ENCODE results near the gene CBLC. TPM values are rescaled to one million over a fixed set of nuclear protein-coding genes. Genes with fewer than 3 reads are reported as not detected.

CBLC gene
- total RNA-seq, 1 experiment from 2014 or later: 42.3 TPM

DNA sequence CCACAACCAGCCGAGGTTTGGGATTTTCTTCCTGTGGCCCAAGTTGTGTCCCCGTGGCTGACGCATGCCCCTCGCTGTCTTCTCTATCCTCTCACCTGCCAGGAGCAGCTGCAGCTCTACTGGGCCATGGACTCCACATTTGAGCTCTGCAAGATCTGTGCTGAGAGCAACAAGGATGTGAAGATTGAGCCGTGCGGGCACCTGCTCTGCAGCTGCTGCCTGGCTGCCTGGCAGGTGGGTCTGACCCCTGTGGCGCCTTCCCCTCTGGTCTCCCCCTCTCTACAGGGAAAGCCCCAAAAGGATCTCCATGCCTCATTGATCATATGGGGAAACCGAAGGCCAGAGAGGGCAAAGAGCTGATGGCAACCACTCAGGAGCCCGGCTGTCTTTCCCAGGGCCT, 14.6 kb downstream of the CBLC start:
- BruUV-seq (replicated peaks): no TSS peak
- no peaks in the 10 kb centered on the region for H3K4me1 ChIP-seq

DNA sequence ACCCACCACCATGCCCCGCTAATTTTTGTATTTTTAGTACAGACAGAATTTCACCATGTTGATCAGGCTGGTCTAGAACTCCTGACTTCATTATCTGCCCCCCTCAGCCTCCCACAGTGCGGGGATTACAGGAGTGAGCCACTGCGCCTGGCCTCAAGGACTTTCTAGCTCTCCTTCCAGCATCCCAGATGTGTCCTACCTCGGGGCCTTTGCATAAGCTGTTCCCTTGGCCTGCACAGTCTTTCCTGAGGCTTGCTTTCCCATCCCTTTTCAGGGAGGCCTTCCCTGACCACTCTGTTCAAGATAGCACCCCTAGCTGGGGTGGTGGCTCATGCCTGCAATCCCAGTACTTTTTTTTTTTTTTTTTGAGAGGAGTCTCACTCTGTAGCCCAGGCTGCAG, 16.9 kb downstream of the CBLC start:
- no peaks in the 10 kb centered on the region for H3K9me3 ChIP-seq
- TF ChIP-seq, protein P1, sequence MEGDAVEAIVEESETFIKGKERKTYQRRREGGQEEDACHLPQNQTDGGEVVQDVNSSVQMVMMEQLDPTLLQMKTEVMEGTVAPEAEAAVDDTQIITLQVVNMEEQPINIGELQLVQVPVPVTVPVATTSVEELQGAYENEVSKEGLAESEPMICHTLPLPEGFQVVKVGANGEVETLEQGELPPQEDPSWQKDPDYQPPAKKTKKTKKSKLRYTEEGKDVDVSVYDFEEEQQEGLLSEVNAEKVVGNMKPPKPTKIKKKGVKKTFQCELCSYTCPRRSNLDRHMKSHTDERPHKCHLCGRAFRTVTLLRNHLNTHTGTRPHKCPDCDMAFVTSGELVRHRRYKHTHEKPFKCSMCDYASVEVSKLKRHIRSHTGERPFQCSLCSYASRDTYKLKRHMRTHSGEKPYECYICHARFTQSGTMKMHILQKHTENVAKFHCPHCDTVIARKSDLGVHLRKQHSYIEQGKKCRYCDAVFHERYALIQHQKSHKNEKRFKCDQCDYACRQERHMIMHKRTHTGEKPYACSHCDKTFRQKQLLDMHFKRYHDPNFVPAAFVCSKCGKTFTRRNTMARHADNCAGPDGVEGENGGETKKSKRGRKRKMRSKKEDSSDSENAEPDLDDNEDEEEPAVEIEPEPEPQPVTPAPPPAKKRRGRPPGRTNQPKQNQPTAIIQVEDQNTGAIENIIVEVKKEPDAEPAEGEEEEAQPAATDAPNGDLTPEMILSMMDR (IDR thresholded peaks at IDR 0.05; ENCODE audit: insufficient read depth in 1 of 2, low read depth in 1 of 2, low read length in 1 of 2, severe bottlenecking in 1 of 2, unreplicated experiment in 1 of 2): no peak
- intact Hi-C loops (cut with micrococcal nuclease; ENCODE audit: unreplicated experiment): no loop called here
- peaks cover 13% of the 10 kb centered on the region for H3K36me3 ChIP-seq (ENCODE audit: control insufficient read depth, insufficient read depth, low read length)
- BruUV-seq (replicated peaks): no TSS peak
- ChIA-PET CTCF (interaction anchor here (0.6 to 1.0 kb wide), 4 partner anchors 13 to 291 kb away, joined by 4 to 8 read pairs (median 5); no protein-coding TSS in a partner anchor), POLR2A (no interaction called here)
- no peak overlapping the region for H3K4me3 ChIP-seq (ENCODE audit: low read depth, low read length)
- DNase-seq: no peak
- Mint-ChIP-seq H3K4me3 (ENCODE audit: unreplicated experiment) (no peak overlapping the region), H3K27me3 (ENCODE audit: insufficient read depth, unreplicated experiment) (no peaks in the 10 kb centered on the region), H3K4me1 (ENCODE audit: low read depth, unreplicated experiment) (peaks cover 4% of the 10 kb centered on the region), H3K36me3 (ENCODE audit: insufficient read depth, unreplicated experiment) (peaks cover 74% of the 10 kb centered on the region), H3K27ac (ENCODE audit: unreplicated experiment) (no peak overlapping the region), H3K9me3 (ENCODE audit: unreplicated experiment) (no peaks in the 10 kb centered on the region)
- no peaks in the 10 kb centered on the region for H3K27me3 ChIP-seq (replicated peaks; ENCODE audit: control insufficient read depth, insufficient read depth, low read length)
- H3K4me1 ChIP-seq: no peaks in the 10 kb centered on the region

More for the DNA sequence above, 14.6 kb downstream of the CBLC start:
- ChIA-PET CTCF (interaction anchor here (1.4 kb wide), 1 partner anchor 15 kb away, joined by 3 read pairs; no protein-coding TSS in a partner anchor), POLR2A (interaction anchor here (0.6 kb wide), 2 partner anchors 10 to 37 kb away, joined by 3 to 6 read pairs; no protein-coding TSS in a partner anchor)
- no peak overlapping the region for H3K27ac Mint-ChIP-seq (ENCODE audit: unreplicated experiment)
- no peaks in the 10 kb centered on the region for H3K9me3 ChIP-seq
- intact Hi-C loops (cut with micrococcal nuclease; ENCODE audit: unreplicated experiment): no loop called here
- no peaks in the 10 kb centered on the region for H3K27me3 ChIP-seq (replicated peaks; ENCODE audit: control insufficient read depth, insufficient read depth, low read length)
- no peaks in the 10 kb centered on the region for H3K4me1 Mint-ChIP-seq (ENCODE audit: low read depth, unreplicated experiment)
- no peaks in the 10 kb centered on the region for H3K27me3 Mint-ChIP-seq (ENCODE audit: insufficient read depth, unreplicated experiment)
- H3K36me3 Mint-ChIP-seq (ENCODE audit: insufficient read depth, unreplicated experiment): peaks cover 80% of the 10 kb centered on the region
- no peak overlapping the region for H3K4me3 Mint-ChIP-seq (ENCODE audit: unreplicated experiment)
- H3K4me3 ChIP-seq (ENCODE audit: low read depth, low read length): no peak overlapping the region
- TF ChIP-seq, protein P1 (IDR thresholded peaks at IDR 0.05; ENCODE audit: insufficient read depth in 1 of 2, low read depth in 1 of 2, low read length in 1 of 2, severe bottlenecking in 1 of 2, unreplicated experiment in 1 of 2): no peak
- H3K36me3 ChIP-seq (ENCODE audit: control insufficient read depth, insufficient read depth, low read length): peaks cover 11% of the 10 kb centered on the region
- DNase-seq: no peak
- no peaks in the 10 kb centered on the region for H3K9me3 Mint-ChIP-seq (ENCODE audit: unreplicated experiment)

DNA sequence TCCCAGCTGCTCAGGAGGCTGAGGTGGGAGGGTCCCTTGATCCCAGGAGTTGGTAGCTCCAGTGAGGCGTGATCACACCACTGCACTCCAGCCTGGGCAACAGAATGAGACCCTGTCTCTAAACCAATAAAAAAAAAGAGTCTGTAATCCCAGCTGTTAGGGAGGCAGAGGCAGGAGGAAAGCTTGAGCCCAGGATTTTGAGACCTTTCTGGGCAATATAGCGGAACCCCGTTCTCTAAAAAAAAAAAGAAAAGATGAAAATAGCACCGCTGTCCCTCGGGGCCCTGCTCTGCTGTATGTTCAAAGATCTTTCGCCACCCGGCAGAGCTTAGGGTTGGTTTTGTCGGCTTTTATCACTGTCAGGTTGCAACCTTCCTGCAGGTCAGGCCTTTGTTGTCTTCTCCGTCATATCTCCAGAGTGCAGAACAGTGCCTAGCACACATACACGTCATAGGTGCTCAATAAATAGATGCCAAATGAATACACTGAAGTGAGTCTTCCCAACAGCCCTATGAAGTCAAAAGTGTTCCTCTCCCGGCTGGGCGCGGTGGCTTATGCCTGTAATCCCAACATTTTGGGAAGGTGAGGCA, 17.8 kb downstream of the CBLC start:
- CTCF ChIA-PET: interaction anchor here (0.7 to 1.0 kb wide), 3 partner anchors 12 to 291 kb away, joined by 4 to 8 read pairs (median 4); no protein-coding TSS in a partner anchor
- intact Hi-C loops (cut with micrococcal nuclease; ENCODE audit: unreplicated experiment): no loop called here
- H3K4me1 ChIP-seq: peaks cover 6% of the 10 kb centered on the region
- Mint-ChIP-seq H3K27me3 (ENCODE audit: insufficient read depth, unreplicated experiment) (no peaks in the 10 kb centered on the region), H3K27ac (ENCODE audit: unreplicated experiment) (no peak overlapping the region), H3K9me3 (ENCODE audit: unreplicated experiment) (no peaks in the 10 kb centered on the region), H3K4me3 (ENCODE audit: unreplicated experiment) (no peak overlapping the region), H3K36me3 (ENCODE audit: insufficient read depth, unreplicated experiment) (peaks cover 67% of the 10 kb centered on the region), H3K4me1 (ENCODE audit: low read depth, unreplicated experiment) (peaks cover 9% of the 10 kb centered on the region)
- DNase-seq: no peak
- TF ChIP-seq, protein P1 (IDR thresholded peaks at IDR 0.05; ENCODE audit: insufficient read depth in 1 of 2, low read depth in 1 of 2, low read length in 1 of 2, severe bottlenecking in 1 of 2, unreplicated experiment in 1 of 2): no peak
- no peaks in the 10 kb centered on the region for H3K27me3 ChIP-seq (replicated peaks; ENCODE audit: control insufficient read depth, insufficient read depth, low read length)
- peaks cover 10% of the 10 kb centered on the region for H3K36me3 ChIP-seq (ENCODE audit: control insufficient read depth, insufficient read depth, low read length)
- H3K4me3 ChIP-seq (ENCODE audit: low read depth, low read length): no peak overlapping the region
- H3K9me3 ChIP-seq: no peaks in the 10 kb centered on the region
- BruUV-seq (replicated peaks): no TSS peak
- POLR2A ChIA-PET: no interaction called here
